H1 (cell line): ENCODE measurements around the gene CDCP1. TPM values are rescaled to one million over a fixed set of nuclear protein-coding genes. Genes with fewer than 3 reads are reported as not detected.

Experiments used
- CTCF ChIA-PET: fragments of 300-600 bp; sonication (Branson Sonifier 250); formaldehyde crosslinking; loops from one replicate; lab custom pipeline; 2021; ENCODE audit not compliant: partially characterized antibody; lab: Charles Lee
- POLR2A ChIA-PET: fragments of 300-600 bp; sonication (Branson Sonifier 250); formaldehyde crosslinking; loops from one replicate; lab custom pipeline; 2021; ENCODE audit warnings: inconsistent platforms; ENCODE audit not compliant: partially characterized antibody; lab: Charles Lee
- DNase-seq, 2 experiments: peaks; one replicate each; pipeline versions ENCODE4 v3.0.0 to v3.0.0-alpha.2; 2010 to 2022; ENCODE audit warnings: low spot score in 2 of 2, low read depth in 1 of 2, mixed read lengths in 1 of 2
- FAIRE-seq: peaks from 2 replicates; lab custom pipeline; 2011; peaks lifted over from hg19 to GRCh38; lab: Jason Lieb, UNC
- H2AFZ ChIP-seq: 2 replicates; pipeline ENCODE4 v1.8.1; 2012; ENCODE audit warnings: low read length, inconsistent platforms
- H2AK5ac ChIP-seq: 2 replicates; pipeline ENCODE4 v1.6.1; 2013; ENCODE audit warnings: low read depth, low read length
- H2BK120ac ChIP-seq: replicated peaks from 2 replicates; pipeline ENCODE3; 2013; ENCODE audit warnings: low read depth, low read length, inconsistent platforms
- H2BK12ac ChIP-seq: 2 replicates; pipeline ENCODE4 v1.6.1; 2013; ENCODE audit warnings: low read depth, low read length
- H2BK15ac ChIP-seq: 2 replicates; pipeline ENCODE4 v1.6.1; 2013; ENCODE audit warnings: low read length
- H2BK20ac ChIP-seq: 2 replicates; pipeline ENCODE4 v1.6.1; 2013; ENCODE audit warnings: low read length
- H2BK5ac ChIP-seq: 2 replicates; pipeline ENCODE4 v1.6.1; 2013; ENCODE audit warnings: low read depth, low read length
- H3K14ac ChIP-seq: 2 replicates; pipeline ENCODE4 v1.6.1; 2013; ENCODE audit warnings: inconsistent platforms; ENCODE audit not compliant: insufficient read length
- H3K18ac ChIP-seq: 2 replicates; pipeline ENCODE4 v1.6.1; 2013; ENCODE audit warnings: low read length; ENCODE audit errors: extremely low read depth
- H3K23ac ChIP-seq: 2 replicates; pipeline ENCODE4 v1.6.1; 2013; ENCODE audit warnings: inconsistent platforms; ENCODE audit not compliant: insufficient read length
- H3K23me2 ChIP-seq: 2 replicates; pipeline ENCODE4 v1.6.1; 2013; ENCODE audit warnings: low read depth, low read length
- H3K27ac ChIP-seq: 2 replicates; pipeline ENCODE4 v1.6.1; 2011; ENCODE audit warnings: low read depth, low read length, inconsistent platforms
- H3K27me3 ChIP-seq, 4 experiments: replicated peaks in 1 of 4; 1 replicate in 1 of 4; 2 replicates in 3 of 4; pipeline versions ENCODE4 v1.6.1 to v1.8.1; 2011 to 2013; ENCODE audit warnings: low read length in 3 of 4, mild to moderate bottlenecking in 3 of 4, inconsistent platforms in 2 of 4, mixed read lengths in 2 of 4, moderate library complexity in 1 of 4; ENCODE audit not compliant: control insufficient read depth in 3 of 4, insufficient read depth in 3 of 4; ENCODE audit errors: extremely low read depth in 1 of 4
- H3K36me3 ChIP-seq, 4 experiments: 2 replicates each; pipeline versions ENCODE4 v1.6.1 to v1.8.1; 2011 to 2013; ENCODE audit warnings: mild to moderate bottlenecking in 4 of 4, low read length in 3 of 4, moderate library complexity in 2 of 4, control low read depth in 1 of 4, inconsistent platforms in 1 of 4; ENCODE audit not compliant: insufficient read depth in 4 of 4, control insufficient read depth in 2 of 4
- H3K4ac ChIP-seq: replicated peaks from 2 replicates; pipeline ENCODE3; 2013; ENCODE audit warnings: low read length, low read depth, mixed read lengths, inconsistent platforms; ENCODE audit not compliant: insufficient read length
- H3K4me1 ChIP-seq, 4 experiments: replicated peaks in 1 of 4; 1 replicate in 1 of 4; 2 replicates in 3 of 4; pipeline versions ENCODE4 v1.6.1 to v1.8.1; 2011 to 2013; ENCODE audit warnings: low read length in 3 of 4, inconsistent platforms in 2 of 4, mixed read lengths in 1 of 4; ENCODE audit not compliant: insufficient read depth in 4 of 4, control insufficient read depth in 3 of 4
- H3K4me2 ChIP-seq, 2 experiments: 2 replicates each; pipeline versions ENCODE4 v1.6.1 to v1.8.1; 2011 to 2013; ENCODE audit warnings: low read depth in 2 of 2, low read length in 2 of 2, control low read depth in 1 of 2, inconsistent platforms in 1 of 2, mild to moderate bottlenecking in 1 of 2; ENCODE audit not compliant: insufficient read depth in 1 of 2
- H3K4me3 ChIP-seq, 4 experiments: fragments of 200-600, 300-600 bp in 1 of 4; sonication (generic), shearing (Covaris generic), sonication (Bioruptor Twin) in 1 of 4; 2 replicates each; pipeline versions ENCODE4 v1.5.1 to v1.8.1; 2011 to 2016; ENCODE audit warnings: low read length in 4 of 4, low read depth in 3 of 4, control low read depth in 2 of 4, inconsistent platforms in 2 of 4, mild to moderate bottlenecking in 2 of 4, mixed read lengths in 1 of 4, moderate library complexity in 1 of 4; ENCODE audit not compliant: insufficient read depth in 2 of 4; ENCODE audit errors: extremely low read depth in 1 of 4
- H3K56ac ChIP-seq: replicated peaks from 2 replicates; pipeline ENCODE3; 2013; ENCODE audit warnings: low read depth, mild to moderate bottlenecking, mixed read lengths, low read length, inconsistent platforms; ENCODE audit not compliant: insufficient read length
- H3K79me1 ChIP-seq: 2 replicates; pipeline ENCODE4 v1.6.1; 2013; ENCODE audit warnings: low read depth, low read length, control low read depth
- H3K79me2 ChIP-seq, 2 experiments: 2 replicates each; pipeline versions ENCODE4 v1.6.1 to v1.8.1; 2012 to 2013; ENCODE audit warnings: low read length in 2 of 2, mild to moderate bottlenecking in 2 of 2, inconsistent platforms in 1 of 2; ENCODE audit not compliant: insufficient read depth in 2 of 2, control insufficient read depth in 1 of 2
- H3K9ac ChIP-seq, 4 experiments: replicated peaks in 1 of 4; 1 replicate in 1 of 4; 2 replicates in 3 of 4; pipeline versions ENCODE4 v1.6.1 to v1.8.1; 2011 to 2013; ENCODE audit warnings: low read depth in 3 of 4, low read length in 3 of 4, control low read depth in 2 of 4, mild to moderate bottlenecking in 2 of 4, moderate library complexity in 2 of 4, inconsistent platforms in 1 of 4; ENCODE audit errors: extremely low read depth in 1 of 4
- H3K9me3 ChIP-seq, 2 experiments: 2 replicates each; pipeline versions ENCODE4 v1.6.1 to v1.8.1; 2012 to 2013; ENCODE audit warnings: mild to moderate bottlenecking in 2 of 2, moderate library complexity in 2 of 2, control low read depth in 1 of 2, inconsistent platforms in 1 of 2, low read depth in 1 of 2, low read length in 1 of 2, mixed read lengths in 1 of 2; ENCODE audit not compliant: insufficient read depth in 2 of 2
- H4K20me1 ChIP-seq, 2 experiments: replicated peaks in 1 of 2; 2 replicates each; pipeline versions ENCODE3 to v1.8.1; 2011 to 2013; ENCODE audit warnings: inconsistent platforms in 2 of 2, low read length in 2 of 2, mild to moderate bottlenecking in 1 of 2; ENCODE audit not compliant: insufficient read depth in 2 of 2, control insufficient read depth in 1 of 2
- H4K5ac ChIP-seq: 2 replicates; pipeline ENCODE4 v1.6.1; 2013; ENCODE audit warnings: low read length, low read depth, mixed read lengths, inconsistent platforms; ENCODE audit not compliant: insufficient read length
- H4K8ac ChIP-seq: 2 replicates; pipeline ENCODE4 v1.8.0; 2013; ENCODE audit warnings: mild to moderate bottlenecking, moderate library complexity, low read length, inconsistent platforms; ENCODE audit not compliant: insufficient read depth; ENCODE audit errors: extremely low read depth
- H4K91ac ChIP-seq: replicated peaks from 2 replicates; pipeline ENCODE3; 2013; ENCODE audit warnings: low read length, mixed read lengths, inconsistent platforms; ENCODE audit not compliant: insufficient read length
- CTBP2 ChIP-seq: IDR thresholded peaks from 2 replicates; pipeline ENCODE4 v1.7.0; 2011; ENCODE audit warnings: borderline replicate concordance, mild to moderate bottlenecking, moderate library complexity, mixed read lengths, low read length; ENCODE audit not compliant: insufficient read depth, insufficient read length
- NANOG ChIP-seq: IDR thresholded peaks from 2 replicates; pipeline ENCODE4 v1.6.1; 2011; ENCODE audit warnings: low read length, low read depth, mild to moderate bottlenecking, inconsistent platforms; ENCODE audit not compliant: insufficient read depth, poor library complexity, severe bottlenecking
- PHF8 ChIP-seq: fragments of 200-600 bp; sonication (generic); conservative IDR thresholded peaks from 2 replicates; pipeline ENCODE4 v1.7.1; 2012; ENCODE audit warnings: low read depth, mild to moderate bottlenecking, inconsistent platforms, low read length, moderate library complexity
- POLR2A ChIP-seq, 2 experiments: IDR thresholded peaks; 1 replicate in 1 of 2; 2 replicates in 1 of 2; pipeline ENCODE4 v1.6.1; 2011; ENCODE audit warnings: low read depth in 2 of 2, low read length in 2 of 2, mild to moderate bottlenecking in 2 of 2; ENCODE audit errors: control extremely low read depth in 1 of 2
- SP2 ChIP-seq: IDR thresholded peaks from 2 replicates; pipeline ENCODE4 v1.6.1; 2012; ENCODE audit warnings: mild to moderate bottlenecking, low read length, inconsistent platforms
- TAF7 ChIP-seq: optimal IDR thresholded peaks from 2 replicates; pipeline ENCODE3; 2011; ENCODE audit warnings: low read depth, mild to moderate bottlenecking, inconsistent platforms, low read length, moderate library complexity, borderline replicate concordance
- WGBS, 2 experiments: shearing (Covaris generic) in 1 of 2; methylation state at CpG; one replicate each; pipeline versions ENCODE4 v1.1.6 to v1.1.7; 2013 to 2015; ENCODE audit warnings: low lambda C conversion rate in 2 of 2, mixed read lengths in 2 of 2, inconsistent platforms in 1 of 2, low coverage in 1 of 2, missing lambda C conversion rate in 1 of 2; ENCODE audit not compliant: insufficient replicate concordance in 2 of 2, insufficient coverage in 1 of 2, insufficient read length in 1 of 2; ENCODE audit errors: extremely low coverage in 1 of 2, missing lambda C conversion rate in 1 of 2; 5-methylcytosine and 5-hydroxymethylcytosine counted together
- polyA plus RNA-seq, 7 experiments: library from polyadenylated mRNA; depleted of rRNA in 3 of 7; stranded (reverse) in 5 of 7; unstranded in 2 of 7; fragments of >200 nt in 5 of 7; fragments of 200-250 nt in 2 of 7; gene quantifications; 1 replicate in 5 of 7; 2 replicates in 1 of 7; 4 replicates in 1 of 7; pipeline versions ENCODE4 v1.2.1 to v1.2.3, GENCODE V29; 2011 to 2013; ENCODE audit warnings: missing spikeins in 2 of 7, mixed read lengths in 2 of 7
- total RNA-seq: library from RNA; stranded (reverse); fragmentation: NEBNext Ultra II Directional; extraction: Animal tissue kit (Norgen Biotek cat#: 25700); gene quantifications from 2 replicates; pipeline ENCODE4 v1.2.1, GENCODE V29; 2021
- TF ChIP-seq, protein P1 (sequence below), 3 experiments: IDR thresholded peaks; 1 replicate in 2 of 3; 2 replicates in 1 of 3; pipeline versions ENCODE4 v1.5.1 to v1.6.1; 2011; ENCODE audit warnings: low read length in 3 of 3, mild to moderate bottlenecking in 3 of 3, inconsistent platforms in 2 of 3, low read depth in 1 of 3, moderate library complexity in 1 of 3; ENCODE audit not compliant: insufficient read depth in 1 of 3; ENCODE audit errors: control extremely low read depth in 1 of 3

The CDCP1 gene
- total and polyA plus RNA-seq, 2 of the 8 experiments (the other 6 are each of a cell fraction or from before 2014, with no cell fraction given) = 10.0 to 23.3 TPM

DNA sequence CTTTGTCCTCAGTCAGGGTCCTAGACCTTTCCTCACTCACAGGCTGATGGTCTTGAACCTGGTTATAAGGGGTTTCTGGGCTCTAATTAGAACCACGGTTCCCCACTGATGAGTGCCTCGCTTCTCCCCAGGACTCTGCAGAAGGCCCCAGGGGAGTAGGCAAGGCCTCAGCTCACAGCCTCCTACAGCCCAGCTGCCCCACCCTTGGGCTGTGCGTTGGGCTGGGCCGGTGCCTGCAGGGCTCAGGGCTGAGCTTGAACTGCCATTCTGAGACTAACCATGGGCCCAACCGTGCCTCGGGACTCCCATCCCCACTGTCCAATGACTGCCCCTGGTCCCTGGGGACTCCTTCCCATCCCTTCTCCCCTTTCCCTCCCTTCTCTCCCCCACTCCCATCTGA lies 94.5 kb downstream of the CDCP1 start:
- no peak overlapping the region for H2AFZ ChIP-seq
- no peak overlapping the region for H3K4ac ChIP-seq
- no peak overlapping the region for H4K8ac ChIP-seq
- DNase-seq (no peak), FAIRE-seq (no peak)
- no peak overlapping the region for H2BK15ac ChIP-seq
- no peak overlapping the region for H2BK12ac ChIP-seq
- H4K20me1 ChIP-seq = peaks cover 0 to 2% of the 10 kb centered on the region in 2 experiments
- H3K79me2 ChIP-seq = no peaks in the 10 kb centered on the region
- WGBS, 2 experiments = 96% methylated on average over 5 of the region's 6 CpGs; no CpG with 5 or more reads in 1 of the 2 experiments
- H4K5ac ChIP-seq = no peak overlapping the region
- no peak overlapping the region for H2BK120ac ChIP-seq
- no peak overlapping the region for H3K18ac ChIP-seq
- H3K9me3 ChIP-seq = no peaks in the 10 kb centered on the region
- H3K23me2 ChIP-seq = no peaks in the 10 kb centered on the region; the same call in 1 of the 2 replicates
- no peak overlapping the region for H3K27ac ChIP-seq
- no peak overlapping the region for H3K4me3 ChIP-seq
- no peaks in the 10 kb centered on the region for H3K79me1 ChIP-seq
- H3K4me2 ChIP-seq = no peak overlapping the region
- POLR2A ChIA-PET = no interaction called here
- H3K4me1 ChIP-seq = peaks cover 0 to 2% (median 1%) of the 10 kb centered on the region in 4 experiments; a peak in 4 of 7 replicates
- H3K9ac ChIP-seq = no peak overlapping the region
- H3K23ac ChIP-seq = no peak overlapping the region
- no peak overlapping the region for H4K91ac ChIP-seq
- H3K14ac ChIP-seq = no peak overlapping the region
- CTCF ChIA-PET = interaction anchor here (0.5 to 14.6 kb wide), 3 partner anchors 12 to 267 kb away, joined by 3 to 263 read pairs (median 3); no protein-coding TSS in a partner anchor
- H2BK20ac ChIP-seq = no peak overlapping the region
- H3K27me3 ChIP-seq = peaks cover 0 to 15% (median 12%) of the 10 kb centered on the region in 4 experiments; a peak in 6 of 7 replicates
- no peaks in the 10 kb centered on the region for H3K36me3 ChIP-seq
- H2BK5ac ChIP-seq = no peak overlapping the region
- H2AK5ac ChIP-seq = no peak overlapping the region
- H3K56ac ChIP-seq = no peak overlapping the region
- TF ChIP-seq PHF8 (no peak), TAF7 (no peak), CTBP2 (no peak), NANOG (no peak), SP2 (no peak), POLR2A (IDR thresholded peaks at IDR 0.05; ENCODE audit: control extremely low read depth in 1 of 2, low read depth in 2 of 2, low read length in 2 of 2) (no peak)
- TF ChIP-seq, protein P1, sequence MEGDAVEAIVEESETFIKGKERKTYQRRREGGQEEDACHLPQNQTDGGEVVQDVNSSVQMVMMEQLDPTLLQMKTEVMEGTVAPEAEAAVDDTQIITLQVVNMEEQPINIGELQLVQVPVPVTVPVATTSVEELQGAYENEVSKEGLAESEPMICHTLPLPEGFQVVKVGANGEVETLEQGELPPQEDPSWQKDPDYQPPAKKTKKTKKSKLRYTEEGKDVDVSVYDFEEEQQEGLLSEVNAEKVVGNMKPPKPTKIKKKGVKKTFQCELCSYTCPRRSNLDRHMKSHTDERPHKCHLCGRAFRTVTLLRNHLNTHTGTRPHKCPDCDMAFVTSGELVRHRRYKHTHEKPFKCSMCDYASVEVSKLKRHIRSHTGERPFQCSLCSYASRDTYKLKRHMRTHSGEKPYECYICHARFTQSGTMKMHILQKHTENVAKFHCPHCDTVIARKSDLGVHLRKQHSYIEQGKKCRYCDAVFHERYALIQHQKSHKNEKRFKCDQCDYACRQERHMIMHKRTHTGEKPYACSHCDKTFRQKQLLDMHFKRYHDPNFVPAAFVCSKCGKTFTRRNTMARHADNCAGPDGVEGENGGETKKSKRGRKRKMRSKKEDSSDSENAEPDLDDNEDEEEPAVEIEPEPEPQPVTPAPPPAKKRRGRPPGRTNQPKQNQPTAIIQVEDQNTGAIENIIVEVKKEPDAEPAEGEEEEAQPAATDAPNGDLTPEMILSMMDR (IDR thresholded peaks at IDR 0.05; ENCODE audit: control extremely low read depth in 1 of 3, insufficient read depth in 1 of 3, low read depth in 1 of 3, low read length in 3 of 3) = no peak
